Aorta (tissue), 5 donors: ENCODE results near the gene ADPRHL1. TPM values are rescaled to one million over a fixed set of nuclear protein-coding genes. Genes with fewer than 3 reads are reported as not detected.
"Not testable (repeated sequence)": the region's sequence is repeated elsewhere in the genome, so short reads cannot be mapped to it uniquely, and the experiment has no call there.

Experiments
- ATAC-seq: fragments of 200-7000 bp; cut with Tn5 transposase; one replicate; pipeline ENCODE4 v1.9.1; 2022; ENCODE audit warnings: moderate library complexity; ENCODE audit not compliant: low FRiP score
- DNase-seq, 2 donors: peaks; one replicate each; pipeline ENCODE4 v3.0.0-alpha.2; 2020
- H3K27ac ChIP-seq, 2 donors: one replicate each; pipeline ENCODE4 v1.5.1; 2013; ENCODE audit warnings: low read length in 2 of 2, mild to moderate bottlenecking in 2 of 2, moderate library complexity in 2 of 2, control low read depth in 1 of 2, inconsistent platforms in 1 of 2, low read depth in 1 of 2
- H3K27me3 ChIP-seq, 2 donors: one replicate each; pipeline ENCODE4 v1.6.1; 2013; ENCODE audit warnings: control low read depth in 1 of 2, low read length in 1 of 2, mild to moderate bottlenecking in 1 of 2, moderate library complexity in 1 of 2; ENCODE audit not compliant: insufficient read depth in 2 of 2, control insufficient read depth in 1 of 2
- H3K36me3 ChIP-seq, 2 donors: one replicate each; pipeline ENCODE4 v1.6.1; 2013; ENCODE audit warnings: control low read depth in 1 of 2, low read length in 1 of 2, mild to moderate bottlenecking in 1 of 2; ENCODE audit not compliant: insufficient read depth in 2 of 2, control insufficient read depth in 1 of 2
- H3K4me1 ChIP-seq, 2 donors: one replicate each; pipeline ENCODE4 v1.6.1; 2013; ENCODE audit warnings: low read length in 2 of 2, control low read depth in 1 of 2, mild to moderate bottlenecking in 1 of 2, moderate library complexity in 1 of 2; ENCODE audit not compliant: insufficient read depth in 2 of 2, control insufficient read depth in 1 of 2
- H3K4me3 ChIP-seq, 2 donors: one replicate each; pipeline ENCODE4 v1.5.1; 2013; ENCODE audit warnings: low read length in 2 of 2, control low read depth in 1 of 2, mild to moderate bottlenecking in 1 of 2
- H3K9me3 ChIP-seq: one replicate; pipeline ENCODE4 v1.6.1; 2013; ENCODE audit warnings: mild to moderate bottlenecking, low read length; ENCODE audit not compliant: control insufficient read depth
- WGBS, 2 donors: extraction: QIAGEN DNeasy Blood & Tissue Kit; methylation state at CpG; one replicate each; pipeline ENCODE4 v1.1.7; 2013; 5-methylcytosine and 5-hydroxymethylcytosine counted together
- intact Hi-C, 2 donors: fragments of 100-400 bp; cut with DNase I; formaldehyde crosslinking; loops; one replicate each; pipeline versions ENCODE4 v1.14.2 to v1.15.0; 2022
- polyA plus RNA-seq, 2 donors: library from polyadenylated mRNA; stranded (reverse); fragments of 200-250 nt; gene quantifications; one replicate each; pipeline ENCODE4 v1.2.3, GENCODE V29; 2013
- total RNA-seq, 2 donors: library from RNA; stranded (reverse); fragmentation: NEBNext Ultra II Directional; extraction: Animal tissue kit (Norgen Biotek cat#: 25700); gene quantifications; one replicate each; pipeline ENCODE4 v1.2.1, GENCODE V29; 2021
- donor health status: healthy with polysubstance abuse.
- donor health status: Bipolar disorder and iron deficiency.
- donor health status: DM: no; HTN: no; CAD: no.
- donor health status: DM: no; HTN: no; CAD: no.
- donor health status: DM: yes; HTN: yes; CAD: no.

ADPRHL1 gene
- total and polyA plus RNA-seq, 4 donors = 2.0 to 10.8 (median 3.2) TPM

DNA sequence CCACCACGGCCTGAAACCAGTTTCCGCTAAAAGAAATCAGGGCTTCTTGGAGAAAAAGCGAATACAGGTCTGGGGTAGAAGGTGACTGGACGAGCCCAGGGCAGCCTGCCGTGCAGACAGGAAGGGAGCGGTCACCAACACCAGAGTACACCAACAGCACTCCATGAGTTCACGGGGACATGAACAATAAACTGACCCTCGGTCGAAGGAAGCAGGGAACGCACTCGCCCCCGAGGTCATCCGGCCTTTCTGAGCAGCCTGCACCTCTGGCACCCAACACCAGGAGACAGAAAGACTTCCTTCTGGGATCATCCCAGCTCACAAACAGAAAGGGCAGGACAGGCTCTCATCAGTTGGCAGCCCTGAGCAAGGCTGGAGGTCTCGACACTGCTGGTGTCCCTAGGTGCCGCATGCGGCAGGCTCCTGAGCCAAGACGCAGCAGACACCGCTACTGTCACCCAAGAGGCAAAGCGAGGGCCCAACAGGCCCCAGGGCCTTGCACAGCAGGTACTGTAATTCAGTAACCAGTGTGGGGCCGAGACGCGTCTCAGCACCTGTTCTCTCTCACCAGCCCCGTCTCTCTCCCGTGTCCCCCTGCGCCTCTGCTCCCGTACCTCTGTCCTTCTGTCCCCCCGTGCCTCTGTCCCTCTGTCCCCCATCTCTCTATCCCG lies 19.2 kb upstream of the ADPRHL1 start:
- no peak overlapping the region for H3K27ac ChIP-seq
- ATAC-seq (peak; percentile 36), DNase-seq (no peak)
- no peaks in the 10 kb centered on the region for H3K27me3 ChIP-seq
- H3K36me3 ChIP-seq = peaks cover 0 to 5% of the 10 kb centered on the region in 2 donors
- H3K4me1 ChIP-seq = no peaks in the 10 kb centered on the region
- H3K9me3 ChIP-seq = no peaks in the 10 kb centered on the region
- no peak overlapping the region for H3K4me3 ChIP-seq
- intact Hi-C loops = no loop called here
- 91 to 96% methylated on average over 27 to 28 of the region's 28 CpGs for WGBS, 2 donors

DNA sequence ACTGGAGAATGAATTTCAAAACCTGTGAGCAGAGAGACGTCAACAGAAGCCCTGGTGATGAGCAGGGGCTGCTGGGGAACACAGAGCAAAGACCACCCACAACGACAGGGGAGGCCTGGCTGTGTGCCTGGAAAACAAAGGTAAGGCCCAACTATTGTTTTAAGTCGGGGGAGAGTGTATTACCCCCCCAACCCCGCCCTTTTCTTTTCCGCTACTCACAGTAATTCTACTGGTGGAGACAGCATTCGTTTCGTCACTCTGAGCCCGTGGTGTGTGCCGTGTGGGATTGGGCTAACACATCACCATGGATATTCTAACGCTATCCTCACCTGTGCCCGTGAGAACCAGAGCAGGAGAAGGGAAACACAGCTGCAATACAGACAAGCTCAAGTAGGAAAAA lies 18.6 kb upstream of the ADPRHL1 start:
- no peaks in the 10 kb centered on the region for H3K9me3 ChIP-seq
- 91 to 92% methylated on average over 11 of the region's 11 CpGs for WGBS, 2 donors
- peaks cover 0 to 5% of the 10 kb centered on the region in 2 donors for H3K36me3 ChIP-seq
- intact Hi-C loops = no loop called here
- DNase-seq (no peak), ATAC-seq (no peak)
- H3K27ac ChIP-seq = no peak overlapping the region
- no peaks in the 10 kb centered on the region for H3K27me3 ChIP-seq
- H3K4me3 ChIP-seq = no peak overlapping the region
- no peaks in the 10 kb centered on the region for H3K4me1 ChIP-seq

DNA sequence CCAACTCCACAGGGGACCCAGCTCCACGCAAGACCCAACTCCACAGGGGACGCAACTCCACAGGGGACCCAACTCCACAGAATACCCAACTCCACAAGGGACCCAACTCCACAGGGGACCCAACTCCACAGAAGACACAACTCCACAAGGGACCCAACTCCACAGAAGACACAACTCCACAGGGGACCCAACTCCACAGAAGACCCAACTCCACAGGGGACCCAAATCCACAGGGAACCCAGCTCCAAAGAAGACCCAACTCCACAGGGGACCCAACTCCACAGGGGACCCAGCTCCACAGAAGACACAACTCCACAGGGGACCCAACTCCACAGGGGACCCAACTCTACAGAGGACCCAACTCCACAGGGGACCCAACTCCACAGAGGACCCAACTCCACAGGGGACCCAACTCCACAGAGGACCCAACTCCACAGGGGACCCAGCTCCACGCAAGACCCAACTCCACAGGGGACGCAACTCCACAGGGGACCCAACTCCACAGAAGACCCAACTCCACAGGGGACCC lies 17.4 kb upstream of the ADPRHL1 start:
- H3K4me3 ChIP-seq, DNase-seq, ATAC-seq, H3K4me1 ChIP-seq, H3K9me3 ChIP-seq, H3K27me3 ChIP-seq, intact Hi-C loops, H3K27ac ChIP-seq, H3K36me3 ChIP-seq: not testable (repeated sequence)
- 95 to 97% methylated on average over 4 of the region's 4 CpGs for WGBS, 2 donors

DNA sequence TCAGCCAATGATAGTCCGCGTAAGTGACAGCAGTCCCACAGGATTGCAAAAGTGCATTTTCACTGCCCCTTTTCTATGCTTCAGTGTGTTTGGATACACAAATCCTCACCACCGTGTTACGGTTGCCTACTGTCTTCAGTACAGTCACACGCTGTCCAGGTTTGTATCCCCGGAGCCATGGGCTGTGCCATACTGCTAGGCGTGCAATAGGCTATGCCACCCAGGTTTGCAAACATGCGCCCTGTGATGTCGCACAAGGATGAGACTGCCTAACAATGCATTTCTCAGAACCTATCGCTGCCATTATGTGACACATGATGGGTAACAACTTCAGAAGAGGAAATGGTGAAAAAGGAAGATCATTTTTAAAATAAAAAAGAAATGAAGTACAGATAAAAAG lies 16.8 kb upstream of the ADPRHL1 start:
- Histone ChIP-seq H3K4me3 (no peak overlapping the region), H3K36me3 (peaks cover 0 to 2% of the 10 kb centered on the region in 2 donors), H3K27me3 (no peaks in the 10 kb centered on the region), H3K9me3 (no peaks in the 10 kb centered on the region), H3K27ac (no peak overlapping the region), H3K4me1 (no peaks in the 10 kb centered on the region)
- no peak for ATAC-seq
- WGBS, 2 donors = 97% methylated on average over 10 of the region's 10 CpGs
- intact Hi-C loops = no loop called here
- DNase-seq = no peak

DNA sequence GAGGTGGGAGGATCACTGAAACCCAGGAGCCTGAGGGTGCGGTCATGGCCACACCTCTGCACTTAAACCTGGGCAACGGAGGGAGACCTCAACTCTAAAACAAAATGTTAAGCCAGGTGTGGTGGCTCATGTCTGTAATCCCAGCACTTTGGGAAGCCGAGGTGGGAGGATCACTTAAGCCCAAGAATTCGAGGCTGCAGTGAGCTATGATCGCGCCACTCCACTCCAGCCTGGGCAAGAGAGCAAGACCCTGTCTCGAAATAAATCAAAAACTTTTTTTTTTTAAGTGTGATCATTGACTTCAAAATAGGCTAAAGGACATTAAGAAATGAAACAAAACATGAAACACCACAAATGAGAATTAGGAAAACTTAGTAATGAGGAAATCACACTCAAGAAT lies 16.3 kb upstream of the ADPRHL1 start:
- no peak for ATAC-seq
- H3K27ac ChIP-seq = no peak overlapping the region
- 90 to 94% methylated on average over 7 of the region's 7 CpGs for WGBS, 2 donors
- H3K27me3 ChIP-seq = no peaks in the 10 kb centered on the region
- no peaks in the 10 kb centered on the region for H3K36me3 ChIP-seq
- DNase-seq = no peak
- H3K9me3 ChIP-seq = no peaks in the 10 kb centered on the region
- H3K4me3 ChIP-seq = no peak overlapping the region
- intact Hi-C loops = no loop called here
- no peaks in the 10 kb centered on the region for H3K4me1 ChIP-seq

DNA sequence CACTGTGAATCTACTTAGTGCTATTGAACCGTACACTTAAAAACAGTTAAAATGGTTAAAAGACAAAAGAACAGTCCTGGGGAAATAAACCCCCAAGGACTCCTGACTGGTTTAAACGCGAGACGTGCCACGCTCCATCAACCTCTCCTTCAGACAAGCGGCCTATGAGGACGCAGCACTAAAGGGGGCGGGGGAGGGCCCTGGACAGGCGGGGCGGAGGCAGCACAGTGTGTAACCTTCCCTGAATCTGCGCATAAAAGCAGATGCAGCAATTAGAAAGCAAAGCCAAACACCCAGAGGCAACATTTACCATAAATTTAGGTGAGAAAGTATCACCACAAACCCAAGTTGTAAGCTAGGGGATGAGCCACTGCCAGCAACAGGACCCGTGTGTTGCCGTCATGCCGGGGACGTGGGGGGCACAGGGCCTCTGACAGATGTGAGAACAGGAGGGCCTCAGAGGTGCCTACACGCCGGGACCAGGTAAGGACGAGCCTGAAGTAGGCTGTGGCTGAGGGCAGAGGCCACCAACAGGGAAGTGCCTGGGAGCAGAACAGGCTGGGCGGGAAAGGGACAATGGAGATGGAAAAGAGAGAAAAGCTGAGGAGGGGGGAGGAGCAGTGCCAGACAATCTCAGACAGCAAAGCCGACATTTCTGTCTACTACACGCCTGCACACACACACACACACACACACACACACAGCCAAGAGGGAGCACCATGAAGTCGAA lies 15.3 kb upstream of the ADPRHL1 start:
- H3K4me1 ChIP-seq = no peaks in the 10 kb centered on the region
- no peak for DNase-seq
- no peak overlapping the region for H3K4me3 ChIP-seq
- H3K9me3 ChIP-seq = no peaks in the 10 kb centered on the region
- no peaks in the 10 kb centered on the region for H3K27me3 ChIP-seq
- H3K36me3 ChIP-seq = no peaks in the 10 kb centered on the region
- H3K27ac ChIP-seq = no peak overlapping the region
- intact Hi-C loops = no loop called here
- 88 to 89% methylated on average over 22 of the region's 22 CpGs for WGBS, 2 donors
- no peak for ATAC-seq

DNA sequence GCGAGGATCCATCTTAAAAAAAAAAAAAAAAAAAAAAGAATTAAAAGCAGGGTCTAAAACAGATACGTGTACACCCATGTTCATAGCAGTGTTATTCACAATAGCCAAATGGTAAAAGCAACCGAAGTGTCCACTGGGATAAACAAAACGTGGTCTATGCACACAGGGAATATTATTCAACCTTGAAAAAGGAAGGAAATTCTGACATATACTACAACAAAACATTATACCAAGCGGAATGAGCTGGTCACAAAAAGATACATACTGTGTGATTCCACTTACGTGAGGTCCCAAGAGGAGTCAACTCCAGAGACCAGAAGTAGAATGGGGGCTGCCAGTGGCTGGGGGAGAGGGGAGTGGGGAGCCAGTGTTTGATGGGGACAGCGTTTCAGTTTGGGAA lies 14.7 kb upstream of the ADPRHL1 start:
- ATAC-seq = no peak

DNA sequence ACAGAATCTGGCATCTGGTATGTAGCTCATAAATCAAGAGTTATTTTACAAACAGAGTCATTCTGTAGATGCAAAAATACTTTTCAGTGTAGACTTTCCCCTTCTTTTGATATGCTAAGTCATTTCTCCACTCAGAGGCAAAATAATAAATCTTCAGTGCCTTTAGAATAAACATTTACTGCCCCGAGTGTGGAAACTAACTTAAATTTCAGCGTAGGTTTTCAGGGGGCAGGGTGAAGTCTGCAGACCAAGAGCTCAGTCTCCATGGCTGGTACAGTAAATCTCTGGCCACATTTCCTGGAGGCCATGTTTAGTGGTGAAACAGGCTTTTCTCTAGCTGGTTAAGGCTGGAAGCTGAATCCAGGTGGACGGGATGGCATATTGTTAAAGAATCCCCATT lies 13.1 kb upstream of the ADPRHL1 start:
- Histone ChIP-seq H3K27ac (no peak overlapping the region), H3K36me3 (no peaks in the 10 kb centered on the region), H3K27me3 (no peaks in the 10 kb centered on the region), H3K4me3 (no peak overlapping the region), H3K9me3 (no peaks in the 10 kb centered on the region), H3K4me1 (no peaks in the 10 kb centered on the region)
- DNase-seq = no peak
- no peak for ATAC-seq
- intact Hi-C loops = no loop called here
- 45 to 55% methylated on average over 3 of the region's 3 CpGs for WGBS, 2 donors

More for the DNA sequence above, 14.7 kb upstream of the ADPRHL1 start:
- DNase-seq = no peak
- intact Hi-C loops = no loop called here
- H3K27me3 ChIP-seq = no peaks in the 10 kb centered on the region
- H3K4me1 ChIP-seq = no peaks in the 10 kb centered on the region
- no peak overlapping the region for H3K4me3 ChIP-seq
- 94 to 97% methylated on average over 6 to 7 of the region's 7 CpGs for WGBS, 2 donors
- no peaks in the 10 kb centered on the region for H3K36me3 ChIP-seq
- no peaks in the 10 kb centered on the region for H3K9me3 ChIP-seq
- H3K27ac ChIP-seq = no peak overlapping the region

DNA sequence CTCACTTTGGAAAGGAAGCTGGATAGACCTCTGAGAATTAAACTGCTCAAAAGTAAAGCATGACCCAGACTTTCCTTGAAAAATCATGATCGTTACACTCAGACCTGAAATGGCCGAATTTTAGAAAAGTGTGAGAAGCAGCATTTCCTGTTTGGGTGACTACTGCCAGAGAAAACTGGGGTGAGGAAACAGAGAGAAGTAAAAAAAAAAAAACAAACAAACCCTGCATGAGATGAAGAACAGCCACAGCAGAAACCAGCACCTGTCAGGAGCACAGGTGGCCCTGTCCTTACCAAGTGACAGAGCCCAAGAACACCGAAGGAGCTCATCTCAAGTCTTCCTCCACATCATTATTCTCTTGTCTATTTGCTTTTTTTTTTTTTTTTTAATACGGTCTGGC lies 12.0 kb upstream of the ADPRHL1 start:
- Histone ChIP-seq H3K36me3 (no peaks in the 10 kb centered on the region), H3K27ac (no peak overlapping the region), H3K4me1 (no peaks in the 10 kb centered on the region), H3K9me3 (no peaks in the 10 kb centered on the region), H3K4me3 (no peak overlapping the region), H3K27me3 (no peaks in the 10 kb centered on the region)
- DNase-seq (no peak), ATAC-seq (no peak)
- intact Hi-C loops = no loop called here
- WGBS, 2 donors = 76 to 81% methylated on average over 4 of the region's 4 CpGs
